Measurements from ENCODE around the gene TMEM253.

Gene TMEM253

GRCh38 chr14:21071225-21072030 lies 29.4 kb upstream of the TMEM253 start:
- DNase-seq = peak; percentile 85 to 92 (median 88)

DNA sequence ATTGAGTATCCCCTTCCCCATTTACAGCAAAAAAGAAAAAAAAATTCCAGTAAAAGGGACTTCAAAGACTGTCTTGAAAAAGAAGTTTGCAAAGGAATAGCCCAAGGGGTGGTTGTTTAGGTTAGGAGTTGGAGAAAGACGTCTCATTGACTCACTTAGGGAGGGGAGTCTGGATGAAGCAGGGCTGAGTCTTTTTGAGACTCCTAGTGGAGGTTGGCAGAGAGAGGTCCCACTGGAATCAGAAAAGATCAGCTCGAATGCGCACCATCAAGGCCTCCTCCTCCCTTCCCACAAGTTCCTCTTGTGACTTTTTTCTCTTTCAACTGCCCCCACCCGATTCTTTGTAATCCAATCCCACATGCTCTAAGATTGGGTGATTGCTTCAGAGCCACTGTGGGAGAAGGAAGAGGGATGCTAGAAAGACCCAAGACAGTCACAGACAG lies 28.8 kb upstream of the TMEM253 start:
- DNase-seq = peak; percentile 77 to 84 (median 83)

DNA sequence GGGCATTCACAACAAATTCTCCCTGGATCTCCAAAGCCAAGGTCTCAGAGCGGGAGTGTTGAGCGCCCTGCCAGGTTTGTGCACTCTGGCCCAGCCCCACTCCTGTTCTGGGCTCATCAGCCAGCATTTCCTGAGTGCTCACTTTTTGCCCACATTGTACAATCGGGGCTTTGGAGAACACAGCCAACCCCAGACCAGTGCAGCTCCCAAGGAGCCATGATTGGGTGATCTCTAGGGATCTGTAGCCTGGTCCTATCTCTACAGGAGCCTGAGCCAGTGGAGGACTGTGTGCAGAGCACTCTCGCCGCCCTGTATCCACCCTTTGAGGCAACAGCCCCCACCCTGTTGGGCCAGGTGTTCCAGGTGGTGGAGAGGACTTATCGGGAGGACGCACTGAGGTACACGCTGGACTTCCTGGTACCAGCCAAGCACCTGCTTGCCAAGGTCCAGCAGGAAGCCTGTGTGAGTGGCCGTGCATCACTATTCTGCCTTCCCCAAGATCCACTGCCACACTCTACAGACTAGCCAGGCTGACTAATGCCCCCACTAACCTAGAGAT lies 28.0 kb upstream of the TMEM253 start:
- DNase-seq = no peak

- no peak for DNase-seq
These were observed 26.9 kb upstream of the TMEM253 start for GRCh38 chr14:21073921-21074320.

DNA sequence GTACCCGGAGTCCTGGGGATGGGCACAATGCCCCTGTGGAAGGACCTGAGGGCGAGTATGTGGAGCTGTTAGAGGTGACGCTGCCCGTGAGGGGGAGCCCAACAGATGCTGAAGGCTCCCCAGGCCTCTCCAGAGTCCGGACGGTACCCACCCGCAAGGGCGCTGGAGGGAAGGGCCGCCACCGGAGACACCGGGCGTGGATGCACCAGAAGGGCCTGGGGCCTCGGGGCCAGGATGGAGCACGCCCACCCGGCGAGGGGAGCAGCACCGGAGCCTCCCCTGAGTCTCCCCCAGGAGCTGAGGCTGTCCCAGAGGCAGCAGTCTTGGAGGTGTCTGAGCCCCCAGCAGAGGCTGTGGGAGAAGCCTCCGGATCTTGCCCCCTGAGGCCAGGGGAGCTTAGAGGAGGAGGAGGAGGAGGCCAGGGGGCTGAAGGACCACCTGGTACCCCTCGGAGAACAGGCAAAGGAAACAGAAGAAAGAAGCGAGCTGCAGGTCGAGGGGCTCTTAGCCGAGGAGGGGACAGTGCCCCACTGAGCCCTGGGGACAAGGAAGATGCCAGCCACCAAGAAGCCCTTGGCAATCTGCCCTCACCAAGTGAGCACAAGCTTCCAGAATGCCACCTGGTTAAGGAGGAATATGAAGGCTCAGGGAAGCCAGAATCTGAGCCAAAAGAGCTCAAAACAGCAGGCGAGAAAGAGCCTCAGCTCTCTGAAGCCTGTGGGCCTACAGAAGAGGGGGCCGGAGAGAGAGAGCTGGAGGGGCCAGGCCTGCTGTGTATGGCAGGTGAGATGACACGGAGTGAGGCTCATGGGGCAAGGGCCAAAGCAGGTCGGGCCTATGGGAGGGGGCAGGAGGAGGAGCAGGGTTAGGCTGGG lies 26.2 kb upstream of the TMEM253 start:
- no peak for DNase-seq

DNA sequence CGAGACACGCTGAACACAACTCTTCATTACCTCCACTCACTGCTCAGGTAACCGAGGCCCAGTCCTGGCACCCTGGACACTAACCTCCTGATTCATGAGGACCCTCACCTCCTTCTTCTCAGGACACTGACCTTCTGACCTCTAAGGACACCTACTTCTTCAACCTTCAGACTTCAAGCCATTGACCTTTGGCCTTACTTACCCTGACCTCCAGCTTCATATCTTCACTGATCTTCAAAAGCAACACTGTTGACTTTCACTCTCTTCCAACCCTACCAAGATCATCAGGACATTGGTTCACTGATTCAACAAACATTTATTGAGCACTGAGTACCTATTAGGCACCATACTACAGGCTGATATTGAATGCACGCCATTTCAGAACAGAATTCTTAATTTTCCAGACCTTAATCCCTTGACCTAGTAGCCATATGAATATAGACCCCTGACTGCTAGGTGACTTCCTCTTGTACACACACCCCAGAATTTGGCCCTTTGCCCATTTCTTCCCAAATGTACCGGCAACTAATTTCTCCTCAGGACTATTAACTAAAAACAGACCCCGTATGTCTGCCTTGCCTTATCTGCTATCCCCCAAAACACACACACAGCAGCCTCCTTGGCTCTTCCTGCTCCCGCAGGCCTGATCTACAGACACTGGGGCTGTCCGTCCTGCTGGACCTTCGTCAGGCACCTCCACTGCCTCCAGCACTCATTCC lies 25.0 kb upstream of the TMEM253 start:
- DNase-seq = no peak

DNA sequence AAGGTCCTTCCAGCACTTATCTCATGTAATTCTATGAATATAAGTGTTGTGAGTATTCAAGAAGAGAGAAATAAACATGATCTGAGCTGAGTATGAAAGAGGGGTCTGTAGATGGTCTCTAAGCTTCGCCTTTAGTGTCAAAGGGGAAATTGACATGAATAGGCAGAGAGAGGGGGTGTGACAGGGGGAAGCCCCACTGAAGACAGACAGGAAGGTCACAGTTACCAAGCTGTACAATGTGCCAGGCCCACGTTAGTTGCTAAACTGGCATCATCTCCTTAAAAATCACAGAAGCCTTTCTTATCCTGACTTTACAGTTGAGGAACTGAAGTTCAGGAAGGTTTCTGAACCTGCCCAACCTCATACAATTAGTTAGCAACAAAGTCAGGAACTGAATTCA lies 23.2 kb upstream of the TMEM253 start:
- peak in 2 of 3 donors; percentile 13 to 31 for DNase-seq

GRCh38 chr14:21078287-21078686 lies 22.6 kb upstream of the TMEM253 start:
- DNase-seq = no peak

DNA sequence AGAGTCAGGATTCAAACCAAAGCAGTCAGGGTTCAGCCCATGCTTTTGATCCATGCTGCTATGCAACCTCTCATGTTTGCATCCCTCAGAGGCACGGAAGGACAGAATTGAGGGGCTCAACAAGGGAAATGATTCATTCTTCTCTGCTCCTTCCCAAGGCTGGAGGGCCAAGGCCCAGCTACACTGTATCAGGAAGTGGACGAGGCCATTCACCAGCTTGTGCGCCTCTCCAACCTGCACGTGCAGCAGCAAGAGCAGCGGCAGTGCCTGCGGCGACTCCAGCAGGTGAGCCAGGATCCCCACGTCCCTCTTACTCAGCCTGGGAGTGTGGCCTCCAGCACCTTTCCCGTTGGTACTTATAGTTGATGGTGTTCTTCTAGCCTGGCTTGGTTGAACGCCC lies 22.1 kb upstream of the TMEM253 start:
- no peak for DNase-seq

- no peak for DNase-seq
These were observed 19.2 kb upstream of the TMEM253 start for GRCh38 chr14:21081521-21082142.

DNA sequence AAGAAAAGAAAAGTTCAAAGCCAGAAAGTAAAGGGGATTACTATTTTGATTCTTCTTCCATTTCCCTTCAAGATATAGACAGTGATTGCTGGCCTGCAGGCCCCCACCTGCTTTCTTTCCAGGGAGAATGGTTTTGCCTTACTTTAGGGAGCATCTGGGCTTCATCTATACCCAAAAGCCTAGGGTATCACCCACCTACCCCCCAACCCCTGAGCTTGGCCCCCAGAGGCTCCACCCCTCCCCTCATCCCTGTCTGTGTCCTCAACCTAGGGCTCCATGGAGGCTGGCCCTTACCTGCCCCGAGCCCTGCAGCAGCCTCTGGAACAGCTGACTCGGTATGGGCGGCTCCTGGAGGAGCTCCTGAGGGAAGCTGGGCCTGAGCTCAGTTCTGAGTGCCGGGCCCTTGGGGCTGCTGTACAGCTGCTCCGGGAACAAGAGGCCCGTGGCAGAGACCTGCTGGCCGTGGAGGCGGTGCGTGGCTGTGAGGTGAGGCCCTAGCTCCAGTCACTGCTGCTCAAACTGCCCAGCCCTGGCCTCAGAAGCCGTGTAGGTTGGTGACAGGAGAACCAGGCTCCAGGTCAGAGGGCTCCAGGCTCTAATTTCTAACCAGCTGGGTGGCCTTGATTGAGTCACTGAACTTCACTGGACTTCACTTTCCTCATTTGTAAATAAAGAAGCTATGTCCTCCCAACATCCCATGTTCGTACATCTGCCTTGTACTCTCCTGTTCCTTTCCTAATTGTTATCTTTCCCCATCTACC lies 17.1 kb upstream of the TMEM253 start:
- no peak for DNase-seq

- no peak for DNase-seq
These were observed 16.5 kb upstream of the TMEM253 start for GRCh38 chr14:21084396-21084795.

- peak; percentile 42 to 62 (median 59) for DNase-seq
These were observed 15.6 kb upstream of the TMEM253 start for GRCh38 chr14:21084998-21085853.

DNA sequence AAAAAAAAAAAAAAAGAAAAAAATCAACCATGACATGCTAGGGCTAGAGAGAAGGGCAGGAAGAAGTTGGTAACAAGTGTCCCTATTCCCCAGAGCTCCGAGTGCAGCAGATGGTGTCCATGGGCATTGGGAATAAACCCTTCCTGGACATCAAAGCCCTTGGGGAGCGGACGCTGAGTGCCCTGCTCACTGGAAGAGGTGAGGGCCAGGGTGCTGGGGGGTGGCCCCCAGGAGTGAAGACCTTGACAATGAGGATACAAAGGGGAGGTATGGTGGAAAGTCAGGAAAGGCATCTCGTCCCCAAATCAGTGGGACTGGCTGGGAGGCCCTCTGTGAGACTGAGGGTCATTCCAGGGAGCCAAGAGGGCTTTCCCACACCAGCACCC lies 14.0 kb upstream of the TMEM253 start:
- DNase-seq = no peak

- DNase-seq = peak; percentile 78 to 88 (median 78)
These were observed 13.4 kb upstream of the TMEM253 start for GRCh38 chr14:21087294-21088091.

DNA sequence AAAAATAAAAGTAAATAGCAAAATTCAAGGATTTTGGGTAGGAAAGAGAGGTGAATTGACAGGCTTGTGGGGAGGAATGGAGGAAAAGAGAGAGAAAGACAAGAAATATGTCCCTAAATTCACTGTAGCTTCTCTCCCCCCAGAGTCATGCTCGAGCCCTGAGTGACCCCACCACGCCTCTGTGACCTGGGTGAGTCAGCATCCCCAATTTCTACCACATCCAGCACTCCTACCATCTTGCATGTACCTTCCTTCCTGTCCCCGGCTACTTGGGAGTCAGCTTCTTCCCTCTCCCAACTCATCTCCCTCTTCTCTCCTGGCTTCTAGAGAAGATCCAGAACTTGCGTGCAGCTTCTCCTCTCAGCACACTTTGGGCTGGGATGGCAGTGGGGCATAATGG lies 12.2 kb upstream of the TMEM253 start:
- no peak for DNase-seq

DNA sequence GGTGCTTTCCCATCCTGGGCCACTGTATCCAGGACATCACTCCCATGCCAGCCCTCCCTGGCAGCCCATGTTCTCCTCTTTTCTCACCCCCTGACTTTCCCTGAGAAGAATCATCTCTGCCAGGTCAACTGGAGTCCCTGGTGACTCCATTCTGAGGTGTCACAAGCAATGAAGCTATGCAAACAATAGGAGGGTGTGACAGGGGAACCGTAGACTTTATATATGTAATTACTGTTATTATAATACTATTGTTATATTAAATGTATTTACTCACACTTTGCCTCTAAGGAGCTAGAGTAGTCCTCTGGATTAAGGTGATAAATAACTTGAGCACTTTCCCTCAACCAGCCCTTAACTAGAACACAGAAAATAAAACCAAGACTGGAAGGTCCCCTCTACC lies 11.6 kb upstream of the TMEM253 start:
- no peak for DNase-seq

- no peak for DNase-seq
These were observed 11.0 kb upstream of the TMEM253 start for GRCh38 chr14:21089877-21090193.

DNA sequence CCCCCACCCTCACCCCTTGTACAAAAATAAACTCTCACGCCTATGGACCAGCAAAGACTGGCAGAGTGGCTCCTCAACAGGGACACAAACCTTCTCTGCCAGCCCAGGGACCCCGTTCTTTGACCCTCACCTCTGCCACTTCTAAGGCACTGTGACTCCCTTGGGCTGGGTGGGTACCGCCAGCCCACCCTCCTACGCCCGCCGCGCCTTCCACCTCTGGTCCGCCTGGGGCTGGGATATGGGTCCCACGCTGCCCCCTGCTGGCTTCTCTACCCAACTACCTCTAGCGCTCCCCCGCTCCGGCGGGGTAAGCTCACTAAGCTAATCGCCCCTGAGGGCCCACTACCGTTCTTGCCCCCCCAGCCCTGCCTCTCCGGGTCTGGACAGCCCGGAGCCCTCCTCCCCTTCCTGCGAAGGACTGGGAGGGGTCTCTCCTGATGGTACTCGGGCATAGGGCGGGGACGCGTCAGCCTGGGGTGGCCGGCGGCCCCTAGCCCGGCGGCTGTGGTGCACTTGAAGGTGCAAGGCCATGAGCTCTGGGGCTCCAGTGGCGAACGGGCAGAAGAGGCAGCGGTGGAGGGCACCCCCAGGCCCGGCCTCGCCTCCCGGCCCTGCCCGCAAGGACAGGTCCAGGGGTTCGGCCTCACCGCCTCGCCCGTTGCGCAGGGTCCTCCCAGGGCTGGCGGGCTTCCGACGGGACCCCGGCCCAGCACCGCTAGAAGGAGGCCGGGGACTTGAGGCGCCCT lies 10.5 kb upstream of the TMEM253 start:
- peak; percentile 34 to 71 (median 51) for DNase-seq
